ENCODE measurements around the gene HSH2D.
A peak's percentile ranks its signal among the peaks of the same experiment; 100 is the strongest.

HSH2D gene

GRCh38 chr19:16111909-16112752 lies 31.4 kb upstream of the HSH2D start:
- Histone ChIP-seq H3K4me2 (ENCODE audit: low read length) (peak overlapping the region; percentile 99), H3K4me3 (ENCODE audit: low read length) (peak overlapping the region; percentile 94), H3K79me2 (ENCODE audit: low read length) (peaks cover 58% of the 10 kb centered on the region), H2AFZ (ENCODE audit: low read depth, low read length) (no peak overlapping the region), H3K27ac (ENCODE audit: low read length) (peak overlapping the region; percentile 79), H3K9ac (ENCODE audit: low read length) (peak overlapping the region; percentile 99), H3K9me3 (ENCODE audit: insufficient read depth, low read length) (no peaks in the 10 kb centered on the region), H3K4me1 (ENCODE audit: low read length) (peaks cover 53% of the 10 kb centered on the region), H3K36me3 (replicated peaks; ENCODE audit: low read depth, low read length) (peaks cover 31% of the 10 kb centered on the region), H4K20me1 (ENCODE audit: insufficient read depth, low read length) (0 out of 2 replicates have a peak, but pooled peaks cover 6% of the 10 kb centered on the region), H3K27me3 (ENCODE audit: low read depth, low read length) (no peaks in the 10 kb centered on the region)
- no peak for TF ChIP-seq EZH2phosphoT487 (IDR thresholded peaks at IDR 0.05; ENCODE audit: low read depth)
- no peak for TF ChIP-seq CTCF (IDR thresholded peaks at IDR 0.05; ENCODE audit: low read depth, low read length)

- H3K79me2 ChIP-seq (ENCODE audit: low read length), result peaks cover 64% of the 10 kb centered on the region
- H3K27ac ChIP-seq (ENCODE audit: low read length), result peak overlapping the region; percentile 79
- TF ChIP-seq CTCF (IDR thresholded peaks at IDR 0.05; ENCODE audit: low read depth, low read length) (no peak), EZH2phosphoT487 (IDR thresholded peaks at IDR 0.05; ENCODE audit: low read depth) (no peak)
Measured at GRCh38 chr19:16112778-16113177, 30.7 kb upstream of the HSH2D start.

GRCh38 chr19:16113727-16114126 lies 29.8 kb upstream of the HSH2D start:
- no peaks in the 10 kb centered on the region for H3K27me3 ChIP-seq (ENCODE audit: low read depth, low read length)
- 0 out of 2 replicates have a peak, but pooled peaks cover 6% of the 10 kb centered on the region for H4K20me1 ChIP-seq (ENCODE audit: insufficient read depth, low read length)
- peaks cover 36% of the 10 kb centered on the region for H3K36me3 ChIP-seq (replicated peaks; ENCODE audit: low read depth, low read length)
- H3K27ac ChIP-seq (ENCODE audit: low read length), result peak overlapping the region; percentile 26
- no peaks in the 10 kb centered on the region for H3K9me3 ChIP-seq (ENCODE audit: insufficient read depth, low read length)
- TF ChIP-seq EZH2phosphoT487 (IDR thresholded peaks at IDR 0.05; ENCODE audit: low read depth), result no peak
- no peak for TF ChIP-seq CTCF (IDR thresholded peaks at IDR 0.05; ENCODE audit: low read depth, low read length)
- no peak overlapping the region for H2AFZ ChIP-seq (ENCODE audit: low read depth, low read length)
- H3K9ac ChIP-seq (ENCODE audit: low read length), result no peak overlapping the region
- H3K79me2 ChIP-seq (ENCODE audit: low read length), result peaks cover 70% of the 10 kb centered on the region
- H3K4me2 ChIP-seq (ENCODE audit: low read length), result peak overlapping the region; percentile 99
- H3K4me3 ChIP-seq (ENCODE audit: low read length), result peak overlapping the region; percentile 23; the same call in 1 of the 2 replicates
- peaks cover 67% of the 10 kb centered on the region for H3K4me1 ChIP-seq (ENCODE audit: low read length)

More at GRCh38 chr19:16112778-16113177, 30.7 kb upstream of the HSH2D start:
- H4K20me1 ChIP-seq (ENCODE audit: insufficient read depth, low read length), result 0 out of 2 replicates have a peak, but pooled peaks cover 6% of the 10 kb centered on the region
- peak overlapping the region; percentile 99 for H3K4me2 ChIP-seq (ENCODE audit: low read length)
- peak overlapping the region; percentile 99 for H3K9ac ChIP-seq (ENCODE audit: low read length)
- H2AFZ ChIP-seq (ENCODE audit: low read depth, low read length), result no peak overlapping the region
- peaks cover 59% of the 10 kb centered on the region for H3K4me1 ChIP-seq (ENCODE audit: low read length)
- H3K9me3 ChIP-seq (ENCODE audit: insufficient read depth, low read length), result no peaks in the 10 kb centered on the region
- peaks cover 31% of the 10 kb centered on the region for H3K36me3 ChIP-seq (replicated peaks; ENCODE audit: low read depth, low read length)
- no peaks in the 10 kb centered on the region for H3K27me3 ChIP-seq (ENCODE audit: low read depth, low read length)
- H3K4me3 ChIP-seq (ENCODE audit: low read length), result peak overlapping the region; percentile 94

GRCh38 chr19:16115301-16116039 lies 28.0 kb upstream of the HSH2D start:
- no peak overlapping the region for H2AFZ ChIP-seq (ENCODE audit: low read depth, low read length)
- peak overlapping the region; percentile 98 for H3K27ac ChIP-seq (ENCODE audit: low read length)
- H3K79me2 ChIP-seq (ENCODE audit: low read length), result peaks cover 77% of the 10 kb centered on the region
- H3K4me2 ChIP-seq (ENCODE audit: low read length), result peak overlapping the region; percentile 28
- peaks cover 49% of the 10 kb centered on the region for H3K36me3 ChIP-seq (replicated peaks; ENCODE audit: low read depth, low read length)
- peak overlapping the region; percentile 97; the same call in 1 of the 2 replicates for H3K9ac ChIP-seq (ENCODE audit: low read length)
- no peak for TF ChIP-seq CTCF (IDR thresholded peaks at IDR 0.05; ENCODE audit: low read depth, low read length)
- TF ChIP-seq EZH2phosphoT487 (IDR thresholded peaks at IDR 0.05; ENCODE audit: low read depth), result no peak
- no peak overlapping the region for H3K4me3 ChIP-seq (ENCODE audit: low read length)
- no peaks in the 10 kb centered on the region for H3K9me3 ChIP-seq (ENCODE audit: insufficient read depth, low read length)
- H3K4me1 ChIP-seq (ENCODE audit: low read length), result peaks cover 83% of the 10 kb centered on the region
- 0 out of 2 replicates have a peak, but pooled peaks cover 6% of the 10 kb centered on the region for H4K20me1 ChIP-seq (ENCODE audit: insufficient read depth, low read length)
- no peaks in the 10 kb centered on the region for H3K27me3 ChIP-seq (ENCODE audit: low read depth, low read length)

All from OCI-LY3 (cell line).